CD8-positive, alpha-beta T cell (primary cell): ENCODE data around the gene PLOD3. TPM values are rescaled to one million over a fixed set of nuclear protein-coding genes. Genes with fewer than 3 reads are reported as not detected.

Source experiments
- microRNA-seq: library from miRNA; unstranded; fragments of <30 nt; microRNA quantifications from one replicate; pipeline ENCODE4 v1.2.0, GENCODE V29; 2022; ENCODE audit warnings: borderline microRNAs expressed
- total RNA-seq, 46 experiments: library from RNA in 2 of 46; stranded (reverse) in 2 of 46; gene quantifications; one replicate each; pipeline ENCODE4 v1.2.3 and lab custom pipeline; 2021 to 2026

PLOD3 gene
- total RNA-seq, 2 experiments from 2014 or later: 6.6 to 7.5 TPM

Small RNA genes within 50 kb of the gene (microRNA-seq; reads per million reads assigned to microRNA genes)
- not detected for gene MIR4653

Other genes starting within 250 kb of the PLOD3 start
- gene MUC12, start 248.0 kb downstream of the PLOD3 start, total RNA-seq: not detected
- gene MUC17, start 197.5 kb downstream of the PLOD3 start, total RNA-seq: not detected
- 10 to 100 TPM; 24.0 to 26.0 TPM for gene TRIM56, start 132.1 kb downstream of the PLOD3 start, total RNA-seq
- under 1 TPM; 0.14 to 0.24 TPM for gene SERPINE1, start 90.5 kb downstream of the PLOD3 start, total RNA-seq
- gene AP1S1, start 63.1 kb downstream of the PLOD3 start, total RNA-seq: 1 to 10 TPM; 2.1 to 2.2 TPM
- not detected for gene VGF, start 52.0 kb downstream of the PLOD3 start, total RNA-seq
- gene NAT16, start 37.3 kb downstream of the PLOD3 start, total RNA-seq: not detected
- not detected for gene MOGAT3, start 16.5 kb downstream of the PLOD3 start, total RNA-seq
- 10 to 100 TPM; 23.7 to 24.6 TPM for gene ZNHIT1, start 584 bp upstream of the PLOD3 start, total RNA-seq
- gene CLDN15, start 20.2 kb upstream of the PLOD3 start, total RNA-seq: 10 to 100 TPM in 1 of 2 experiments, 1 to 10 TPM in 1; 9.3 to 11.5 TPM
- 10 to 100 TPM; 66.1 to 72.6 TPM for gene FIS1, start 27.5 kb upstream of the PLOD3 start, total RNA-seq
- 1 to 10 TPM; 2.3 to 3.5 TPM for gene IFT22, start 104.2 kb upstream of the PLOD3 start, total RNA-seq
- not detected for gene COL26A1, start 145.3 kb upstream of the PLOD3 start, total RNA-seq